IMR-90 (cell line): ENCODE data around the gene NME4. TPM values are rescaled to one million over a fixed set of nuclear protein-coding genes. Genes with fewer than 3 reads are reported as not detected.
A peak's percentile ranks its signal among the peaks of the same experiment; 100 is the strongest.

Experiments used
- ATAC-seq: fragments of 200-7000 bp; cut with Tn5 transposase; 2 replicates; pipeline ENCODE4 v1.9.1; 2020; ENCODE audit warnings: low read depth, mild to moderate bottlenecking, moderate library complexity
- BruUV-seq: library from RNA; stranded (reverse); fragments of 400-500 nt; replicated peaks from 2 replicates; lab custom pipeline; 2021; lab: Mats Ljungman, UMichigan
- CTCF ChIA-PET: fragments of 300-600 bp; formaldehyde crosslinking; extraction: SDS; loops from one replicate; lab custom pipeline; 2021; ENCODE audit warnings: antibody characterized with exemption; lab: Yijun Ruan, JAX
- POLR2A ChIA-PET: fragments of 300-600 bp; sonication (Branson Sonifier 250); formaldehyde crosslinking; loops from one replicate; lab custom pipeline; 2022; ENCODE audit warnings: antibody characterized with exemption; ENCODE audit not compliant: unreplicated experiment; lab: Charles Lee
- DNase-seq: peaks from one replicate; pipeline ENCODE4 v3.0.0; 2013
- H2AFZ ChIP-seq: replicated peaks from 2 replicates; pipeline ENCODE3; 2013; ENCODE audit warnings: low read length, mild to moderate bottlenecking; ENCODE audit not compliant: poor library complexity
- H2AK5ac ChIP-seq: 2 replicates; pipeline ENCODE4 v1.6.1; 2013; ENCODE audit warnings: low read depth, low read length, inconsistent platforms
- H2AK9ac ChIP-seq: replicated peaks from 2 replicates; pipeline ENCODE3; 2013; ENCODE audit warnings: mild to moderate bottlenecking, low read depth, low read length, moderate library complexity; ENCODE audit not compliant: poor library complexity
- H2BK120ac ChIP-seq: 2 replicates; pipeline ENCODE4 v1.6.1; 2013; ENCODE audit warnings: low read depth, low read length, inconsistent platforms
- H2BK15ac ChIP-seq: 3 replicates; pipeline ENCODE4 v1.6.1; 2013; ENCODE audit warnings: low read depth, low read length, inconsistent platforms
- H2BK20ac ChIP-seq: 2 replicates; pipeline ENCODE4 v1.6.1; 2013; ENCODE audit warnings: low read depth, mild to moderate bottlenecking, inconsistent platforms, low read length, moderate library complexity
- H2BK5ac ChIP-seq: 2 replicates; pipeline ENCODE4 v1.6.1; 2013; ENCODE audit warnings: mild to moderate bottlenecking, low read depth, low read length, inconsistent platforms; ENCODE audit not compliant: poor library complexity, severe bottlenecking
- H3K14ac ChIP-seq: replicated peaks from 2 replicates; pipeline ENCODE4 v1.6.1; 2013; ENCODE audit warnings: low read depth, low read length, inconsistent platforms
- H3K18ac ChIP-seq: 2 replicates; pipeline ENCODE4 v1.6.1; 2013; ENCODE audit warnings: low read depth, low read length, control low read depth
- H3K23ac ChIP-seq: 2 replicates; pipeline ENCODE4 v1.6.1; 2013; ENCODE audit warnings: low read depth, low read length, inconsistent platforms
- H3K27ac ChIP-seq: 2 replicates; pipeline ENCODE4 v1.5.1; 2013; ENCODE audit warnings: mild to moderate bottlenecking, control low read depth, low read length; ENCODE audit not compliant: insufficient read depth
- H3K27me3 ChIP-seq: 2 replicates; pipeline ENCODE4 v1.6.1; 2013; ENCODE audit warnings: low read length; ENCODE audit not compliant: control insufficient read depth, insufficient read depth
- H3K36me3 ChIP-seq: 2 replicates; pipeline ENCODE4 v1.6.1; 2013; ENCODE audit warnings: low read length, mixed read lengths; ENCODE audit not compliant: control insufficient read depth, insufficient read depth
- H3K4ac ChIP-seq: 2 replicates; pipeline ENCODE4 v1.6.1; 2013; ENCODE audit warnings: low read depth, low read length, inconsistent platforms
- H3K4me1 ChIP-seq: 2 replicates; pipeline ENCODE4 v1.6.1; 2013; ENCODE audit warnings: low read length, mixed read lengths; ENCODE audit not compliant: control insufficient read depth, insufficient read depth
- H3K4me2 ChIP-seq: 2 replicates; pipeline ENCODE4 v1.6.1; 2013; ENCODE audit warnings: low read depth, mild to moderate bottlenecking, control low read depth, low read length, moderate library complexity
- H3K4me3 ChIP-seq: 2 replicates; pipeline ENCODE4 v1.5.1; 2013; ENCODE audit warnings: low read depth, mild to moderate bottlenecking, control low read depth, low read length, moderate library complexity; ENCODE audit not compliant: insufficient read depth
- H3K56ac ChIP-seq: 2 replicates; pipeline ENCODE4 v1.6.1; 2013; ENCODE audit warnings: low read length, inconsistent platforms; ENCODE audit not compliant: insufficient read depth; ENCODE audit errors: extremely low read depth
- H3K79me1 ChIP-seq, 2 experiments: 2 replicates each; pipeline ENCODE4 v1.6.1; 2013; ENCODE audit warnings: low read length in 2 of 2, inconsistent platforms in 1 of 2, low read depth in 1 of 2
- H3K9ac ChIP-seq: 2 replicates; pipeline ENCODE4 v1.6.1; 2013; ENCODE audit warnings: low read depth, low read length, control low read depth
- H3K9me1 ChIP-seq: 2 replicates; pipeline ENCODE4 v1.6.1; 2013; ENCODE audit warnings: low read length, inconsistent platforms; ENCODE audit not compliant: insufficient read depth
- H3K9me3 ChIP-seq: 2 replicates; pipeline ENCODE4 v1.6.1; 2013; ENCODE audit warnings: low read length; ENCODE audit not compliant: control insufficient read depth, insufficient read depth
- H4K20me1 ChIP-seq: 2 replicates; pipeline ENCODE4 v1.6.1; 2013; ENCODE audit warnings: low read length, inconsistent platforms; ENCODE audit not compliant: insufficient read depth
- H4K5ac ChIP-seq: 2 replicates; pipeline ENCODE4 v1.6.1; 2013; ENCODE audit warnings: mild to moderate bottlenecking, low read depth, low read length, control low read depth
- H4K8ac ChIP-seq, 2 experiments: 2 replicates each; pipeline ENCODE4 v1.6.1; 2013; ENCODE audit warnings: low read depth in 2 of 2, low read length in 2 of 2, control low read depth in 1 of 2, inconsistent platforms in 1 of 2
- H4K91ac ChIP-seq: 2 replicates; pipeline ENCODE4 v1.6.1; 2013; ENCODE audit warnings: low read depth, low read length, inconsistent platforms; ENCODE audit not compliant: insufficient read depth
- BHLHE40 ChIP-seq: fragments of 150-350 bp; IDR thresholded peaks from 2 replicates; pipeline ENCODE4 v1.6.1; 2016; ENCODE audit warnings: mild to moderate bottlenecking, low read depth, low read length
- CEBPB ChIP-seq: IDR thresholded peaks from 2 replicates; pipeline ENCODE4 v1.6.1; 2012; ENCODE audit warnings: low read depth, low read length, improper control_type of control experiment
- CHD1 ChIP-seq: IDR thresholded peaks from 2 replicates; pipeline ENCODE4 v1.6.1; 2012; ENCODE audit warnings: low read depth, low read length, improper control_type of control experiment
- ELK1 ChIP-seq: fragments of 150-350 bp; IDR thresholded peaks from 2 replicates; pipeline ENCODE4 v1.6.1; 2016; ENCODE audit warnings: low read depth, mild to moderate bottlenecking, low read length, moderate library complexity, borderline replicate concordance
- FOS ChIP-seq: fragments of 150-350 bp; IDR thresholded peaks from 2 replicates; pipeline ENCODE4 v1.6.1; 2016; ENCODE audit warnings: low read depth, low read length
- MAZ ChIP-seq: IDR thresholded peaks from 2 replicates; pipeline ENCODE4 v1.6.1; 2012; ENCODE audit warnings: low read depth, mild to moderate bottlenecking, low read length, improper control_type of control experiment, moderate library complexity, borderline replicate concordance
- MXI1 ChIP-seq: IDR thresholded peaks from 2 replicates; pipeline ENCODE4 v1.6.1; 2012; ENCODE audit warnings: low read depth, mild to moderate bottlenecking, low read length, moderate library complexity, borderline replicate concordance
- NFE2L2 ChIP-seq: fragments of 150-350 bp; IDR thresholded peaks from 2 replicates; pipeline ENCODE4 v1.6.1; 2016; ENCODE audit warnings: low read depth, mild to moderate bottlenecking, low read length
- POLR2A ChIP-seq: IDR thresholded peaks from 2 replicates; pipeline ENCODE4 v1.6.1; 2012; ENCODE audit warnings: mild to moderate bottlenecking, low read depth, low read length
- RAD21 ChIP-seq: IDR thresholded peaks from 2 replicates; pipeline ENCODE4 v1.6.1; 2012; ENCODE audit warnings: low read length, improper control_type of control experiment
- RCOR1 ChIP-seq: IDR thresholded peaks from 2 replicates; pipeline ENCODE4 v1.6.1; 2012; ENCODE audit warnings: mild to moderate bottlenecking, low read length, improper control_type of control experiment; ENCODE audit not compliant: insufficient replicate concordance
- WGBS, 2 experiments: methylation state at CpG; one replicate each; pipeline versions ENCODE4 v1.1.5 to v1.1.7; 2013; ENCODE audit warnings: missing lambda C conversion rate in 2 of 2; ENCODE audit not compliant: insufficient read length in 1 of 2; ENCODE audit errors: extremely low coverage in 2 of 2; 5-methylcytosine and 5-hydroxymethylcytosine counted together
- dilution Hi-C: fragments of 300-500 bp; cut with HindIII; formaldehyde crosslinking; loops from one replicate; pipeline ENCODE4 v1.14.3; 2018; ENCODE audit warnings: low sequenced_read_pairs; ENCODE audit not compliant: unreplicated experiment
- in situ Hi-C: fragments of 300-500 bp; cut with MboI; formaldehyde crosslinking; loops from 3 replicates; pipeline ENCODE4 v1.14.3; 2019; ENCODE audit warnings: low sequenced_read_pairs, inconsistent platforms, mixed read lengths
- intact Hi-C: fragments of 100-400 bp; cut with micrococcal nuclease; formaldehyde crosslinking; loops from 2 replicates; pipeline ENCODE4 v1.10.0; 2022
- polyA plus RNA-seq, 3 experiments: library from polyadenylated mRNA; depleted of rRNA; stranded (reverse); fragments of >200 nt; gene quantifications; 2 replicates each; pipeline ENCODE4 v1.2.3, GENCODE V29; 2012; ENCODE audit warnings: low replicate concordance in 1 of 3
- total RNA-seq: library from RNA; depleted of rRNA; stranded (reverse); fragments of >200 nt; gene quantifications from 2 replicates; pipeline ENCODE4 v1.2.3, GENCODE V29; 2012
- TF ChIP-seq, protein P1 (sequence below): fragments of 150-350 bp; IDR thresholded peaks from 2 replicates; pipeline ENCODE4 v1.6.1; 2017; ENCODE audit warnings: mild to moderate bottlenecking, antibody characterized with exemption, low read length, low read depth

NME4 gene
- total and polyA plus RNA-seq, 2 of the 4 experiments (the other 2 are of a cell fraction) = 124 to 288 TPM

GRCh38 chr16:381789-382717 lies 14.9 kb upstream of the NME4 start, which contains the start of gene PGAP6:
Gene PGAP6, minus strand, starts transcription at chr16:381978. Its CDS starts 157 bp downstream, at chr16:381821.
- H3K14ac ChIP-seq = peak within 1 kb of the TSS; percentile 68; the same call in 1 of the 2 replicates
- H2BK5ac ChIP-seq = peak within 1 kb of the TSS; percentile 62
- H3K27ac ChIP-seq = peak within 1 kb of the TSS; percentile 82
- BruUV-seq = no TSS peak
- POLR2A ChIA-PET = no interaction called here
- peak within 1 kb of the TSS; percentile 65 for H3K4ac ChIP-seq
- H3K27me3 ChIP-seq = no peaks in the 10 kb centered on the region
- H3K23ac ChIP-seq = peak within 1 kb of the TSS; percentile 86
- peaks cover 3% of the 10 kb centered on the region for H3K36me3 ChIP-seq
- H4K91ac ChIP-seq = no peak within 1 kb of the TSS; the same call in 1 of the 2 replicates
- CTCF ChIA-PET = no interaction called here
- 0 out of 2 replicates have a peak, but pooled peaks cover 3% of the 10 kb centered on the region for H3K9me1 ChIP-seq
- peak within 1 kb of the TSS; percentile 84 for H2AK5ac ChIP-seq
- WGBS, 2 experiments = 1% methylated on average over 43 of the region's 123 CpGs; no CpG with 5 or more reads in 1 of the 2 experiments
- no peak within 1 kb of the TSS; the same call in none of the 2 replicates for H3K56ac ChIP-seq
- H3K18ac ChIP-seq = no peak within 1 kb of the TSS
- intact Hi-C loops = no loop called here
- ATAC-seq (peak; percentile 80), DNase-seq (peak; percentile 33)
- H3K9ac ChIP-seq = peak within 1 kb of the TSS; percentile 91
- H4K20me1 ChIP-seq = peaks cover 16% of the 10 kb centered on the region
- H3K79me1 ChIP-seq = peaks cover 13 to 29% of the 10 kb centered on the region in 2 experiments; a peak in 3 of 4 replicates
- in situ Hi-C loops = no loop called here
- H3K9me3 ChIP-seq = no peaks in the 10 kb centered on the region
- no peak within 1 kb of the TSS; the same call in 2 of the 3 replicates for H2BK15ac ChIP-seq
- H2AK9ac ChIP-seq = peak within 1 kb of the TSS; percentile 94
- H3K4me3 ChIP-seq = peak within 1 kb of the TSS; percentile 93
- peak within 1 kb of the TSS; percentile 99 for H3K4me2 ChIP-seq
- H4K8ac ChIP-seq = peak within 1 kb of the TSS in 1 of 2 experiments; percentile 69; a peak in 1 of 4 replicates
- 0 out of 2 replicates have a peak within 1 kb of the TSS, but pooled peaks have one; percentile 8 for H2BK120ac ChIP-seq
- H4K5ac ChIP-seq = peak within 1 kb of the TSS; percentile 39; the same call in 1 of the 2 replicates
- H2AFZ ChIP-seq = peak within 1 kb of the TSS; percentile 96
- peaks cover 2% of the 10 kb centered on the region; the same call in 1 of the 2 replicates for H3K4me1 ChIP-seq
- H2BK20ac ChIP-seq = no peak within 1 kb of the TSS
- dilution Hi-C loops = no loop called here
- TF ChIP-seq MXI1 = peak; percentile 32; the same call in 1 of the 2 replicates
- no peak for TF ChIP-seq BHLHE40
- TF ChIP-seq RAD21 = no peak
- TF ChIP-seq MAZ = peak; percentile 44; the same call in 1 of the 2 replicates
- TF ChIP-seq, protein P1, sequence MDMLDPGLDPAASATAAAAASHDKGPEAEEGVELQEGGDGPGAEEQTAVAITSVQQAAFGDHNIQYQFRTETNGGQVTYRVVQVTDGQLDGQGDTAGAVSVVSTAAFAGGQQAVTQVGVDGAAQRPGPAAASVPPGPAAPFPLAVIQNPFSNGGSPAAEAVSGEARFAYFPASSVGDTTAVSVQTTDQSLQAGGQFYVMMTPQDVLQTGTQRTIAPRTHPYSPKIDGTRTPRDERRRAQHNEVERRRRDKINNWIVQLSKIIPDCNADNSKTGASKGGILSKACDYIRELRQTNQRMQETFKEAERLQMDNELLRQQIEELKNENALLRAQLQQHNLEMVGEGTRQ = peak; percentile 63
- TF ChIP-seq POLR2A = 0 out of 2 replicates have a peak, but pooled peaks have one; percentile 3
- no peak for TF ChIP-seq ELK1
- TF ChIP-seq NFE2L2 = no peak
- no peak for TF ChIP-seq RCOR1
- TF ChIP-seq CHD1 = no peak
- TF ChIP-seq CEBPB = no peak
- TF ChIP-seq FOS = no peak
